Bronchial epithelial cell (primary cell): ENCODE data around the gene DSG2. TPM values are rescaled to one million over a fixed set of nuclear protein-coding genes. Genes with fewer than 3 reads are reported as not detected.

Experiments used
- DNase-seq: peaks from one replicate; pipeline ENCODE4 v3.0.0-alpha.2; 2010; ENCODE audit warnings: low read depth
- FAIRE-seq: peaks from 2 replicates; lab custom pipeline; 2011; peaks lifted over from hg19 to GRCh38; lab: Jason Lieb, UNC
- H3K27me3 ChIP-seq: 2 replicates; pipeline ENCODE4 v1.5.1; 2011; ENCODE audit warnings: low read length; ENCODE audit not compliant: control insufficient read depth, insufficient read depth
- H3K36me3 ChIP-seq: 2 replicates; pipeline ENCODE4 v1.5.1; 2011; ENCODE audit warnings: low read length; ENCODE audit not compliant: control insufficient read depth, insufficient read depth
- H3K4me3 ChIP-seq: 2 replicates; pipeline ENCODE4 v1.5.1; 2011; ENCODE audit warnings: mild to moderate bottlenecking, low read depth, low read length, control low read depth
- total RNA-seq: library from RNA; depleted of rRNA; stranded (reverse); fragments of >200 nt; gene quantifications from 2 replicates; pipeline ENCODE4 v1.2.1, GENCODE V29; 2014
- TF ChIP-seq, protein P1 (sequence below): IDR thresholded peaks from 2 replicates; pipeline ENCODE4 v1.5.1; 2011; ENCODE audit warnings: mild to moderate bottlenecking, moderate library complexity, low read length, control low read depth, inconsistent platforms; ENCODE audit not compliant: insufficient read depth, severe bottlenecking

DSG2 gene
- total RNA-seq, 1 donor from 2014 or later = 110 TPM

DNA sequence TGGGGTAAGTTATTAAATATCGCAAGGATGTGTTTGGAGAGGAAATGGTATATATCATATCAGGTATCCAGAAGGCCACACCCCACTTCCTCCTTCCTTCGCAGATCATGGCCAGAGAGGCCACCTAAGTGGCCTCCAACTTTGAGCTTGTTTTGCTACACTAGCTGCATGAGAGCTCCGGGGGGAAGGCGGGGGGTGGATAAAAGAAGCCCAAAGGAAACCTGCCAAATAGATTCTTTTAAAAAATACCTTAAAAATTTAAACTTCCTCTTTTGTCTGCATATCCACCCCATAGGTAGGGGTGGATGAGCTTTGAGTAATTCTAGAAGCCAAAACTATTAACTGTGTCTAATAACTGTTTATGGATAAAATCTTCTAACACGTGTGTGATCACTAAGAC, 88.0 kb downstream of the DSG2 start:
- Histone ChIP-seq H3K27me3 (no peaks in the 10 kb centered on the region), H3K4me3 (no peak overlapping the region), H3K36me3 (no peaks in the 10 kb centered on the region)
- no peak for FAIRE-seq
- no peak for DNase-seq
- TF ChIP-seq, protein P1, sequence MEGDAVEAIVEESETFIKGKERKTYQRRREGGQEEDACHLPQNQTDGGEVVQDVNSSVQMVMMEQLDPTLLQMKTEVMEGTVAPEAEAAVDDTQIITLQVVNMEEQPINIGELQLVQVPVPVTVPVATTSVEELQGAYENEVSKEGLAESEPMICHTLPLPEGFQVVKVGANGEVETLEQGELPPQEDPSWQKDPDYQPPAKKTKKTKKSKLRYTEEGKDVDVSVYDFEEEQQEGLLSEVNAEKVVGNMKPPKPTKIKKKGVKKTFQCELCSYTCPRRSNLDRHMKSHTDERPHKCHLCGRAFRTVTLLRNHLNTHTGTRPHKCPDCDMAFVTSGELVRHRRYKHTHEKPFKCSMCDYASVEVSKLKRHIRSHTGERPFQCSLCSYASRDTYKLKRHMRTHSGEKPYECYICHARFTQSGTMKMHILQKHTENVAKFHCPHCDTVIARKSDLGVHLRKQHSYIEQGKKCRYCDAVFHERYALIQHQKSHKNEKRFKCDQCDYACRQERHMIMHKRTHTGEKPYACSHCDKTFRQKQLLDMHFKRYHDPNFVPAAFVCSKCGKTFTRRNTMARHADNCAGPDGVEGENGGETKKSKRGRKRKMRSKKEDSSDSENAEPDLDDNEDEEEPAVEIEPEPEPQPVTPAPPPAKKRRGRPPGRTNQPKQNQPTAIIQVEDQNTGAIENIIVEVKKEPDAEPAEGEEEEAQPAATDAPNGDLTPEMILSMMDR = no peak

DNA sequence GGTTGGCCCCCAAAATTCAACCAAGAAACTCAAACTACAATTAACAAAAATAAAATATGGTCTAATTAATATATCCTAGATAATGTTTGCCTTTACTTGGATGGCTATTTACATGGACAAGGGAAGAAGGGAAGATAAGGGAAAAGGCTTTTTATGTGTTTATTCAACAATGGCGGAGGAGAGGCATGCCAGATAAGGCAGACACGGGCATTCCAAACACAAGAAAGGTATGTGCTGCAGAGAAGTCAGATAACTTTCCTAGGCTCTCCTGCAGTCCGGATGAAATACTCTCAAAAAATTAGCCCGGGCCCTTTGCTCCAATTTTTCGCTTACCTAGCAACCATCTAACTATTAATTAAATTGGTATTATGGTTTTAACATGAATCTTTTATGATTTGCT, 88.6 kb downstream of the DSG2 start:
- FAIRE-seq = no peak
- Histone ChIP-seq H3K4me3 (no peak overlapping the region), H3K27me3 (no peaks in the 10 kb centered on the region), H3K36me3 (no peaks in the 10 kb centered on the region)
- DNase-seq = no peak
- TF ChIP-seq, protein P1 = no peak

DNA sequence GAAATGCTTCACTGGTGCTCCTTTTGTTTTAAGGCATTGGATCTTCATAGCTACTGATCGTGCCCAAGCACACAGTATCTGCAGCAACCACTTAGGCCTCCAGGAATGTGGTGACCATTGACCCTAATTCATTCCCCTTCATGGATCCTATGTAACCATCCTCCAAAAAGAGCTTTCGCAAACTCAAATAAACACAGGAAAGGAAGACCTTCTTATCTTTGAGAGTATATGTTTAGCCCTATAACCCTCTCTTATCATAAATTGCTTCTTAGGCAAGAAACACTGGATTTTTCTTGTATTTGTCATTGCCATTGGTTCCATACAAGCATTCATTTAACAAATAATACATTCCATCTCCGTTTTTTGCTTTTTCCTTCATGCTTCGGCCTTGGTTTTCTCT, 89.6 kb downstream of the DSG2 start:
- FAIRE-seq (no peak), DNase-seq (no peak)
- H3K36me3 ChIP-seq = no peaks in the 10 kb centered on the region
- no peak overlapping the region for H3K4me3 ChIP-seq
- TF ChIP-seq, protein P1 = no peak
- H3K27me3 ChIP-seq = no peaks in the 10 kb centered on the region

DNA sequence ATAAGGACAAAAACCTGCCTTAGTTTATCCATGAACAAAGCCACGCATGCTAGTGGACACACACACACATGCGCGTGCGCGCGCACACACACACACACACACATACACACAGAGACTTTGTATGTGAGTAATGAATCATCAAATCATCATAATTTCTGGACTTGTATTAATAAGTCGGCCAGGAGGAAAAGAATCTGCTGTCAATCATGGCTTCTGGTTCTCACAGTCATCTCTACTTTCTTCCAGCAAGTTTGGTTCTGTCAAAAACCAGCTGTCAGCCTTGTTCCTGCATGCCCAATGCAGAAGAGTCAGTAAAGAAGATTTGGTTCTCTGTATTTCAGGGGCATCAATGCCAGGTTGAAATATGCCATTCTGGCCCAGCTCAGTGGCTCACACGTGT, 92.6 kb downstream of the DSG2 start:
- DNase-seq (peak; percentile 74), FAIRE-seq (no peak)
- TF ChIP-seq, protein P1 = no peak
- H3K4me3 ChIP-seq = no peak overlapping the region
- H3K27me3 ChIP-seq = no peaks in the 10 kb centered on the region
- no peaks in the 10 kb centered on the region for H3K36me3 ChIP-seq

DNA sequence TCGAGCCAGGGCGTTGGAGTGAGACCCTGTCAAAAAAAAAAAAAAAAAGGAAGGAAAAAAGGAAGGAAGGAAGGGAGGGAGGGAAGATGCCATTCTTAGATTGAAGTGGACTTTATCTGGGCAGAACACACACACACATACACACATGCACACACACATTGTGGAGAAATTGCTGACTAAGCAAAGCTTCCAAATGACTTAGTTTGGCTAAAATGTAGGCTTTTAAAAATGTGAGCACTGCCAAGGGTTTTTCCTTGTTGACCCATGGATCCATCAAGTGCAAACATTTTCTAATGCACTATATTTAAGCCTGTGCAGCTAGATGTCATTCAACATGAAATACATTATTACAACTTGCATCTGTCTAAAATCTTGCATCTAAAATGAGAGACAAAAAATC, 93.1 kb downstream of the DSG2 start:
- DNase-seq (no peak), FAIRE-seq (no peak)
- Histone ChIP-seq H3K27me3 (no peaks in the 10 kb centered on the region), H3K36me3 (no peaks in the 10 kb centered on the region), H3K4me3 (no peak overlapping the region)
- TF ChIP-seq, protein P1 = no peak

DNA sequence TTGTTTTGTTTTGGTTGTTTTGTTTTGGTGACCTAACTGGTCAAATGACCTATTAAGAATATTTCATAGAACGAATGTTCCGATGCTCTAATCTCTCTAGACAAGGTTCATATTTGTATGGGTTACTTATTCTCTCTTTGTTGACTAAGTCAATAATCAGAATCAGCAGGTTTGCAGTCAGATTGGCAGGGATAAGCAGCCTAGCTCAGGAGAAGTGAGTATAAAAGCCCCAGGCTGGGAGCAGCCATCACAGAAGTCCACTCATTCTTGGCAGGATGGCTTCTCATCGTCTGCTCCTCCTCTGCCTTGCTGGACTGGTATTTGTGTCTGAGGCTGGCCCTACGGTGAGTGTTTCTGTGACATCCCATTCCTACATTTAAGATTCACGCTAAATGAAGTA, 93.7 kb downstream of the DSG2 start, which contains the start of gene TTR:
Gene TTR, plus strand, starts transcription at position 250 of the 400 bp plus-strand sequence. Its CDS starts 26 bp downstream, at position 276.
- no peak for DNase-seq
- no peak for FAIRE-seq
- no peaks in the 10 kb centered on the region for H3K27me3 ChIP-seq
- H3K4me3 ChIP-seq = no peak within 1 kb of the TSS
- TF ChIP-seq, protein P1 = no peak
- no peaks in the 10 kb centered on the region for H3K36me3 ChIP-seq
